ENCODE data around the gene TMEM150C.
"Not testable (repeated sequence)": the region's sequence is repeated elsewhere in the genome, so short reads cannot be mapped to it uniquely, and the experiment has no call there.

TMEM150C gene

DNA sequence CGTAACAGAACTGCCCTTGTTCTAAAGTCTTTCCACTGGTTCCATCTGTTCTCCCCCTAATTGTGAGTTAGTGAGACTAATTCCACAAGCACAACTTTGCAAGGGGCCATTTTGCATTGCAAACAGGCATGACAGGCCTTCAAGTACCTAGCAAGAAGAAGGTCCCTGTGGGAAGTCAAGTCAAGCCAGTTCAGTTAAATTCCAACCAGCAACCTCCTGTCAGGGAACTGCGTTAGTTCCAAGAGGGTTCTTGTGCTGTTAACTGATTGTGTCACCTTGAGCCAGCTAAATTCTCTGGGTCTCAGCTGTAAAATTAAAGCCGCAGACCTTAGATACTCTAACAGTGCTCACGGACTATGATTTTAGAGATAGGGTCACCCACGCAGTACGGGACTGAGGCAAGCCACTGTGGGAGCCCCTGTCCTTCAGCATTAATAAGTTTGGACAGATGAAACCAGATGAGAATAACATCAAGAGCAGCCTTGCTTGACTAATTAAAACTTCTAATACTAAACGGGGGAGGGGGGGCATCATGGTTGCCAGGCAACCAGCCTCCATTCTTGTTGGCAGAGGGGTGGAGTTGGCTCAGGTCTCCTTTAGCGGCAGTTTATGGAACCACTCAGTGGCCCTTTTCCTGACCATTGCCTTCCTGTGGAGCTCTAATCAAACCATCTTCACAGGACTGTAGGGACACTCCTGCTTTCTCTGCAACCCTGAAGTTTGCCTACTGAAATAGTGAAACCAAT is 24.1 kb upstream of the TMEM150C start:
- TF ChIP-seq POLR2A (IDR thresholded peaks at IDR 0.05; ENCODE audit: low read depth, low read length) = no peak
- FAIRE-seq = no peak
- DNase-seq (ENCODE audit: insufficient read length, low spot score) = no peak

- TF ChIP-seq POLR2A (IDR thresholded peaks at IDR 0.05; ENCODE audit: low read depth, low read length) = no peak
- DNase-seq (ENCODE audit: insufficient read length, low spot score) (no peak), FAIRE-seq (no peak)
Observed at GRCh38 chr4:82584931-82585330, 23.1 kb upstream of the TMEM150C start.

GRCh38 chr4:82583897-82584587 is 22.3 kb upstream of the TMEM150C start:
- FAIRE-seq = no peak
- no peak for DNase-seq (ENCODE audit: insufficient read length, low spot score)
- no peak for TF ChIP-seq POLR2A (IDR thresholded peaks at IDR 0.05; ENCODE audit: low read depth, low read length)

DNA sequence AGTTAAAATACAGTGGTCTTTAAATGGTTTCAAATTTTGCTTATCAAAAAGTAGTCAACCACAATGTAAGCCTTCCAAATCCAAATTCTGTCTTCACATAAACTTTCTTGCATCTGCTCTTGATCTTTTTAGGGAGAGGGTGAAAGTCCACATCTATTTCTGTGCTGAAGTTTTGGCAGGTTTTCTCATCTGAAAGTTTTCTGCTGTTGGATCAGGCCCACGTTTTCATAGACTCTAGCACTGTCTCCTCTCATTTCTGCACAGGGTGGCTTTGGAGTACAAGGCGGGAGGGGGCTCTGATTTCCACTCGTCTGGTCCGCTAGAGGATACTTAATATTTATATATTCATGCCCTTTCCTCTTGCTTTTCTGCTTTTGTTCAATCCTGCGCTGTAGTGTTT is 18.1 kb upstream of the TMEM150C start:
- FAIRE-seq (no peak), DNase-seq (ENCODE audit: insufficient read length, low spot score) (no peak)
- TF ChIP-seq POLR2A (IDR thresholded peaks at IDR 0.05; ENCODE audit: low read depth, low read length) = no peak

DNA sequence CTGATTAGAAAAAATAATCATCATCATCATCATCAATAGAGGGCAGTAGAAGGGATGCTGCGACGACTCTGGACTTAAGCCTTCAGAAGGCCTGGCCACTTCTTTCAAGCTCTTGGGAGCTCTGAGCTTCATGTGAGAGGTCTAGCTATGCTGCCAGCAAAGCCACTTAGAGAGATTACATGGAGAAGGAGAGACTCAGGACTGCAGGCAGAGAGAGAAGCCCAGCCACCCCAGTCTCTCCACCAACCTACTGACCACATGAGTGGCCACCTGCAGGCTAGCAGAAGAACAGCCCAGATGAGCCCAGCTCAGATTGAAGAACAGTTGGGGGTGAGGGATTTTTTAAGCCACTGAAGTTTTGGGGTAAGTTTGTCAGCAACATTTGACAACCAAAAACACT is 17.1 kb upstream of the TMEM150C start:
- no peak for FAIRE-seq
- TF ChIP-seq POLR2A (IDR thresholded peaks at IDR 0.05; ENCODE audit: low read depth, low read length) = no peak

DNA sequence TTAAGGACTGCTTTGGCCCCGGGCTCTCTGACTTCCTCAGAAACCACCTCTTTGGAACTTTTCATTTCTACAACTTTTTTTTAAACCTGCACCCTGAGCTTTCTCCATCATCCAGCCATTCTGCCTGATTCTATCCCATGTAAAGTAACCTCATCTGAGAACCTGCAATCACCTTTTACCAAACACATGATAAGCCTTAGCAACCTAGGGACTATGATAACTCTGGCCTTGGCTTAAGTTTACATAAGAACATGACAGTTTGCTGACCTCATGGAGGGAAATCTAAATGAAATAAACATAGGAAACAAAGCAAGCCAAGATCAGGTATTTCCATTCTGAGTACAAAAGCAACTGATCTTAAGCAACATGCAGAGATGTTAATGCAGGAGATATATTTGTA is 15.7 kb upstream of the TMEM150C start:
- no peak for FAIRE-seq
- no peak for TF ChIP-seq POLR2A (IDR thresholded peaks at IDR 0.05; ENCODE audit: low read depth, low read length)
- DNase-seq (ENCODE audit: insufficient read length, low spot score) = no peak

More for the DNA sequence above, 17.1 kb upstream of the TMEM150C start:
- DNase-seq (ENCODE audit: insufficient read length, low spot score) = no peak

DNA sequence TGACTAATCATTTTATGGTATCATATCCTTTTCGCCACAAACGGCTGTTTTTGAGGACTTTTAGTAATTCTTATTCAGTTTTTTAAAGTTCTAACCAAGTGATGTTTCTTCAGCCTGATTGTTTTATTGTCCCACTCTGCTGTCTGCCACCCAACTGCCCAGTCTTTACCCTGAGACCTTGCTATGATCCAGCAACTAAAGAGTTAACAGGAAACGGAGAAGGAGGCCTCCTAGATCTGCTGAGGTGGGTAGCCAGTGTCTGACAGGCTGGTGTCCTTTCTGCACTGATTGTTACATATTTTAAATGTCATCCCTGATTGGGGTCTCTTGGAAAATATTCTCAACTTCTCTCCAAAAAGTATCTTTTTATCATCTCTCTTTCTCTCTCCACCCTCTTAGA is 7.9 kb upstream of the TMEM150C start:
- no peak for TF ChIP-seq POLR2A (IDR thresholded peaks at IDR 0.05; ENCODE audit: low read depth, low read length)
- DNase-seq (ENCODE audit: insufficient read length, low spot score) = no peak
- FAIRE-seq = no peak

GRCh38 chr4:82569076-82569475 is 7.3 kb upstream of the TMEM150C start:
- TF ChIP-seq POLR2A (IDR thresholded peaks at IDR 0.05; ENCODE audit: low read depth, low read length) = no peak
- DNase-seq (ENCODE audit: insufficient read length, low spot score) (no peak), FAIRE-seq (no peak)

- DNase-seq (ENCODE audit: insufficient read length, low spot score) = no peak
- no peak for FAIRE-seq
Observed at GRCh38 chr4:82567444-82567843, 5.7 kb upstream of the TMEM150C start.

GRCh38 chr4:82562564-82562854 is 721 bp upstream of the TMEM150C start:
- no peak for DNase-seq (ENCODE audit: insufficient read length, low spot score)
- no peak for TF ChIP-seq POLR2A (IDR thresholded peaks at IDR 0.05; ENCODE audit: low read depth, low read length)
- no peak for FAIRE-seq

More at GRCh38 chr4:82567444-82567843, 5.7 kb upstream of the TMEM150C start:
- TF ChIP-seq POLR2A (IDR thresholded peaks at IDR 0.05; ENCODE audit: low read depth, low read length) = no peak

DNA sequence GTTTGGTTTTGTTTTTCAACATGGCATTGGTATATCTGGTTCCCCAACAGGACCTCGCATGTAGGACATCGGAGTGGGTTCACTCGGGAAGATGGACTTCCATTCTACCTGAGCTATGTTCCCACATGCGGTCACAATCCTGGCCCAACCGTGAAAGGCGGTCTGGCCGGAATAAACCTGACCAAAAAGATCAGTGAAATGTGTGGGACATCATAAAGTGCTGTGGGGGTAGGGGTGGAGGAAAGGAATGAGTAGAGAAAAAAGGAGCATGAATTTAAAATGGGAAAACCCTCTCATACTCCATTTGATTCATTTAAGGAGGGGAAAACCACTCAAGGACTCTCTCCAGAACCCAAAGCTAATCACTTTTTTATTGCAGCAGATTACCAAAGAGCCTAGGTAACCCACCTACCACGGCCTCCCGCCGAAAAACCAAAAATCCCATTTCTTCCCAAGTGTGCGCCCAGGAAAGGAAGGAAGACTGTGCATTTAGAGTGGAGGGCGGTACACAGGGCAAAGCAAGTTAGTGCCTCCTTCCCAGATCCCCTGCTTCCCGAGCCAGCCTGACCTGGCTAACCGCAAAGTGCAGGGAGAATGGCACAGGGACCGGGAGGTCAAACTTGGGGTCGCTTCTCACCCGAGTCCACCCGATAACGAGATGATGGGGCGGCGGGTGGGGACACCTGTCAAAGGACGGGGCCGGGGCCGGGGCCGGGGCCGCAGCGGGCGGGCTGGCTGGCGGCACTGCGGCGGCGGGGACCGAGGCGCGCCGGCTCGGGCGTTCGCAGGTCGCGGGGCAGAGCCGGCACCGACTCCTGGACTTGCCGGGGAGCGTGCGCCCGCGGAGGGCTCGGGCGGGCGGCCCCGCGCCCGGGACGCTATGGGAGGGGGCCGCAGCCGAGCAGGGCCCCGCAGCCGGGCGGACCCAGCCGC is 669 bp downstream of the TMEM150C start:
- no peak for TF ChIP-seq POLR2A (IDR thresholded peaks at IDR 0.05; ENCODE audit: low read depth, low read length)
- no peak for FAIRE-seq
- no peak for DNase-seq (ENCODE audit: insufficient read length, low spot score)

DNA sequence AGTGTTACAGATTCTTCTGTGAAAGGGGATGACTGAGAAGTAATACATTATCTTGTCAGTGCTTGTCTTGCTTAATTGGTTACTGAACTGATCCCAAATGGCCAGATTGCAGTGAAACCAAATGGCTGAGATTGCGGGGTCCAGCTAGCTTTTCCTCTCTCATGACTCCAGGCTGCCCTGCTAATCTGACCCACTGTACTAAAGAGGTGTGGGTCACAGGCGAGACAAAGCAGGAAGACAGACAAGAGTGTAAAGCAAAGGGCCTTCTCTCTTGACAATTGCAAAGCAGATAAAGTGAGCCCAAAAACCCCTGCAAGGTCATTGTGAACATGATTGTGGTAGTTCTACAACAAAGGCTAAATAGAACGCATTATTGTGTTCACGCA is 2.1 kb downstream of the TMEM150C start:
- DNase-seq (ENCODE audit: insufficient read length, low spot score) (no peak), FAIRE-seq (no peak)
- TF ChIP-seq POLR2A (IDR thresholded peaks at IDR 0.05; ENCODE audit: low read depth, low read length) = no peak

GRCh38 chr4:82559090-82559734 is 2.6 kb downstream of the TMEM150C start:
- not testable (repeated sequence) for DNase-seq (ENCODE audit: insufficient read length, low spot score); FAIRE-seq

- no peak for TF ChIP-seq POLR2A (IDR thresholded peaks at IDR 0.05; ENCODE audit: low read depth, low read length)
- FAIRE-seq = peak; percentile 23
- no peak for DNase-seq (ENCODE audit: insufficient read length, low spot score)
Observed at GRCh38 chr4:82555276-82555675, 6.5 kb downstream of the TMEM150C start.

Data from H54 (cell line).